ENCODE measurements around the gene NUTF2. TPM values are rescaled to one million over a fixed set of nuclear protein-coding genes. Genes with fewer than 3 reads are reported as not detected.

The NUTF2 gene
- total and polyA plus RNA-seq, 10 of the 15 experiments (the other 5 are each of a cell fraction or from before 2014, with no cell fraction given), result 116 to 342 (median 202) TPM

DNA sequence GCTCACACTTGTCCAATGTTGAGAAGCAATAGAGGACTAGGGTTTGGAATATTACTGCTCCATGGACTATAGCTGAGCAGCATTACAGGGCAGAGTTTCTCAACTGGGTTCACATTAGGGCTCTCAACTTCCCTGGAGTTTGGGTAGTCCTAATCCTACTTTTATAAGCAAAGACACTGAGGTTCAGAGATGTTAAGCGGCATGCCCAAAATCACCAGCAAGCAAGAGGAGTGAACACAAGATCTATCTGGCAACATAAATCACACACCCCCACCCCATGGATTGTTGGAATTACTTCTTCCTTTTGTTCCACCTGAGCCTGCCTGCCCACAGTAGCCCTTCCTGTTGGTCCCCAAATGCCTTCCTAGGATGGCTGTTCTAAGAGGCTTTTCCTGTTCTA, 34.8 kb upstream of the NUTF2 start:
- no TSS peak for BruUV-seq (replicated peaks)
- ATAC-seq (no peak), DNase-seq (ENCODE audit: low read depth, low spot score) (no peak), FAIRE-seq (no peak)
- RAD21 ChIA-PET (ENCODE audit: unreplicated experiment), result no interaction called here
- Histone ChIP-seq H3K4me1 (ENCODE audit: control insufficient read depth, insufficient read depth, low read length) (0 out of 2 replicates have a peak, but pooled peaks cover 3% of the 10 kb centered on the region), H4K20me1 (ENCODE audit: control insufficient read depth, insufficient read depth) (no peaks in the 10 kb centered on the region), H3K27ac (ENCODE audit: control insufficient read depth, insufficient read depth) (no peak overlapping the region), H3K4me3 (no peak overlapping the region), H3K27me3 (replicated peaks in 1 of 2; ENCODE audit: control insufficient read depth in 2 of 2, insufficient read depth in 2 of 2, low read length in 1 of 2) (no peaks in the 10 kb centered on the region), H2AFZ (ENCODE audit: control insufficient read depth, low read depth, low read length) (no peak overlapping the region), H3K4me2 (ENCODE audit: control insufficient read depth, insufficient read depth) (no peak overlapping the region), H3K79me2 (ENCODE audit: control insufficient read depth, insufficient read depth, low read length) (no peaks in the 10 kb centered on the region), H3K9me3 (replicated peaks; ENCODE audit: control insufficient read depth, insufficient read depth, low read length) (no peaks in the 10 kb centered on the region), H3K36me3 (ENCODE audit: control insufficient read depth in 2 of 2, insufficient read depth in 2 of 2, low read length in 1 of 2) (no peaks in the 10 kb centered on the region), H3K9ac (ENCODE audit: control insufficient read depth, insufficient read depth, low read length) (no peak overlapping the region)
- 100% methylated on average over 1 of the region's 1 CpG for WGBS (ENCODE audit: insufficient coverage, insufficient replicate concordance, low lambda C conversion rate, missing lambda C conversion rate)
- POLR2A ChIA-PET, result no interaction called here
- in situ Hi-C loops (cut with MboI), result no loop called here
- SMC1A ChIA-PET (ENCODE audit: uncharacterized antibody, unreplicated experiment), result interaction anchor here (1.1 kb wide), 1 partner anchor 139 kb away, joined by 3 read pairs; no protein-coding TSS in a partner anchor
- intact Hi-C loops (cut with micrococcal nuclease; ENCODE audit: unreplicated experiment), result no loop called here
- CTCF ChIA-PET, result interaction anchor here (1.6 kb wide), 1 partner anchor 265 kb away, joined by 4 read pairs; no protein-coding TSS in a partner anchor
- TF ChIP-seq TBL1XR1 (IDR thresholded peaks at IDR 0.05; ENCODE audit: low read depth, low read length) (no peak), POLR2A (IDR thresholded peaks at IDR 0.05; ENCODE audit: low read depth, low read length) (no peak), RBBP5 (conservative IDR thresholded peaks at IDR 0.05) (no peak), SMARCA5 (IDR thresholded peaks at IDR 0.05) (no peak), ZNF384 (IDR thresholded peaks at IDR 0.05; ENCODE audit: borderline replicate concordance, low read depth, low read length) (no peak), RUNX3 (IDR thresholded peaks at IDR 0.05; ENCODE audit: low read length) (no peak)
- TF ChIP-seq, protein P1, sequence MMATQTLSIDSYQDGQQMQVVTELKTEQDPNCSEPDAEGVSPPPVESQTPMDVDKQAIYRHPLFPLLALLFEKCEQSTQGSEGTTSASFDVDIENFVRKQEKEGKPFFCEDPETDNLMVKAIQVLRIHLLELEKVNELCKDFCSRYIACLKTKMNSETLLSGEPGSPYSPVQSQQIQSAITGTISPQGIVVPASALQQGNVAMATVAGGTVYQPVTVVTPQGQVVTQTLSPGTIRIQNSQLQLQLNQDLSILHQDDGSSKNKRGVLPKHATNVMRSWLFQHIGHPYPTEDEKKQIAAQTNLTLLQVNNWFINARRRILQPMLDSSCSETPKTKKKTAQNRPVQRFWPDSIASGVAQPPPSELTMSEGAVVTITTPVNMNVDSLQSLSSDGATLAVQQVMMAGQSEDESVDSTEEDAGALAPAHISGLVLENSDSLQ (IDR thresholded peaks at IDR 0.05), result no peak

DNA sequence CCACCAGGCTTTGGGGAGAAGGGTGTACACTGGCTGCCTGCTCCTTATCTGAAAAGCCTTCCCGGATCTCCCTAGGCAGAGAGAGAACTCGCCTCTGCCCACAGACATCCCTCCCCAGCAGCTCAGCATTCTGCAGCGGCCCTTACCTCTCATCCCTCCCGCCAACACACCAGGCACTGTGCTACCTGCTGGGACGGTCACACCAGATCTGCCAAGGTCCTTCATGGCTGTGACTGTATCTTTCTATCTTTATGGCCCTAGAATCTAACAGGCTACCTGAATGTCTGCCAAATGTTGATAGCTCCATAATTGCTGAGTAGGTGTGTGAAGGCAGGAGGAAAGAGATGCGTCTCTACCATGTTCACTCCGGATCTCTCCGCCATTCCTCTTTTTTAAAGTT, 32.2 kb upstream of the NUTF2 start:
- H3K4me3 ChIP-seq, result no peak overlapping the region
- H3K4me1 ChIP-seq (ENCODE audit: control insufficient read depth, insufficient read depth, low read length), result no peaks in the 10 kb centered on the region
- H3K9me3 ChIP-seq (replicated peaks; ENCODE audit: control insufficient read depth, insufficient read depth, low read length), result no peaks in the 10 kb centered on the region
- ChIA-PET RAD21 (ENCODE audit: unreplicated experiment) (interaction anchor here (1.1 to 2.6 kb wide), 5 partner anchors 54 to 416 kb away, joined by 3 to 19 read pairs (median 4); partner anchors contain the start of gene GFOD2), POLR2A (interaction anchor here (0.7 to 1.4 kb wide), 4 partner anchors 23 to 113 kb away, joined by 3 to 4 read pairs (median 3); no protein-coding TSS in a partner anchor), CTCF (interaction anchor here (0.5 to 4.0 kb wide), 11 partner anchors 7 to 315 kb away, joined by 3 to 53 read pairs (median 25); partner anchors contain the start of genes NRN1L, RANBP10 and TSNAXIP1), SMC1A (ENCODE audit: uncharacterized antibody, unreplicated experiment) (interaction anchor here (0.8 to 3.0 kb wide), 3 partner anchors 8 to 226 kb away, joined by 3 to 13 read pairs (median 12); partner anchors contain the start of genes RANBP10 and TSNAXIP1)
- H2AFZ ChIP-seq (ENCODE audit: control insufficient read depth, low read depth, low read length), result no peak overlapping the region
- DNase-seq (ENCODE audit: low read depth, low spot score) (no peak), ATAC-seq (no peak), FAIRE-seq (no peak)
- no peaks in the 10 kb centered on the region for H3K27me3 ChIP-seq (replicated peaks in 1 of 2; ENCODE audit: control insufficient read depth in 2 of 2, insufficient read depth in 2 of 2, low read length in 1 of 2)
- no peak overlapping the region for H3K9ac ChIP-seq (ENCODE audit: control insufficient read depth, insufficient read depth, low read length)
- H3K79me2 ChIP-seq (ENCODE audit: control insufficient read depth, insufficient read depth, low read length), result no peaks in the 10 kb centered on the region
- H3K36me3 ChIP-seq (ENCODE audit: control insufficient read depth in 2 of 2, insufficient read depth in 2 of 2, low read length in 1 of 2), result no peaks in the 10 kb centered on the region
- WGBS (ENCODE audit: insufficient coverage, insufficient replicate concordance, low lambda C conversion rate, missing lambda C conversion rate), result 70% methylated on average over 8 of the region's 8 CpGs
- in situ Hi-C loops (cut with MboI) (no loop called here), intact Hi-C loops (cut with micrococcal nuclease; ENCODE audit: unreplicated experiment) (no loop called here)
- no peak overlapping the region for H3K4me2 ChIP-seq (ENCODE audit: control insufficient read depth, insufficient read depth)
- no TSS peak for BruUV-seq (replicated peaks)
- H4K20me1 ChIP-seq (ENCODE audit: control insufficient read depth, insufficient read depth), result no peaks in the 10 kb centered on the region
- H3K27ac ChIP-seq (ENCODE audit: control insufficient read depth, insufficient read depth), result no peak overlapping the region
- TF ChIP-seq KAT2A (conservative IDR thresholded peaks at IDR 0.05; ENCODE audit: control insufficient read depth, low read depth, low read length), result no peak
- no peak for TF ChIP-seq ZNF207 (IDR thresholded peaks at IDR 0.05; ENCODE audit: borderline replicate concordance)
- TF ChIP-seq, protein P2, sequence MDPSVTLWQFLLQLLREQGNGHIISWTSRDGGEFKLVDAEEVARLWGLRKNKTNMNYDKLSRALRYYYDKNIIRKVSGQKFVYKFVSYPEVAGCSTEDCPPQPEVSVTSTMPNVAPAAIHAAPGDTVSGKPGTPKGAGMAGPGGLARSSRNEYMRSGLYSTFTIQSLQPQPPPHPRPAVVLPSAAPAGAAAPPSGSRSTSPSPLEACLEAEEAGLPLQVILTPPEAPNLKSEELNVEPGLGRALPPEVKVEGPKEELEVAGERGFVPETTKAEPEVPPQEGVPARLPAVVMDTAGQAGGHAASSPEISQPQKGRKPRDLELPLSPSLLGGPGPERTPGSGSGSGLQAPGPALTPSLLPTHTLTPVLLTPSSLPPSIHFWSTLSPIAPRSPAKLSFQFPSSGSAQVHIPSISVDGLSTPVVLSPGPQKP (IDR thresholded peaks at IDR 0.05; ENCODE audit: low read depth, low read length), result no peak
- TF ChIP-seq SMC3 (IDR thresholded peaks at IDR 0.05; ENCODE audit: borderline replicate concordance, low read length), result no peak
- TF ChIP-seq, protein P3, sequence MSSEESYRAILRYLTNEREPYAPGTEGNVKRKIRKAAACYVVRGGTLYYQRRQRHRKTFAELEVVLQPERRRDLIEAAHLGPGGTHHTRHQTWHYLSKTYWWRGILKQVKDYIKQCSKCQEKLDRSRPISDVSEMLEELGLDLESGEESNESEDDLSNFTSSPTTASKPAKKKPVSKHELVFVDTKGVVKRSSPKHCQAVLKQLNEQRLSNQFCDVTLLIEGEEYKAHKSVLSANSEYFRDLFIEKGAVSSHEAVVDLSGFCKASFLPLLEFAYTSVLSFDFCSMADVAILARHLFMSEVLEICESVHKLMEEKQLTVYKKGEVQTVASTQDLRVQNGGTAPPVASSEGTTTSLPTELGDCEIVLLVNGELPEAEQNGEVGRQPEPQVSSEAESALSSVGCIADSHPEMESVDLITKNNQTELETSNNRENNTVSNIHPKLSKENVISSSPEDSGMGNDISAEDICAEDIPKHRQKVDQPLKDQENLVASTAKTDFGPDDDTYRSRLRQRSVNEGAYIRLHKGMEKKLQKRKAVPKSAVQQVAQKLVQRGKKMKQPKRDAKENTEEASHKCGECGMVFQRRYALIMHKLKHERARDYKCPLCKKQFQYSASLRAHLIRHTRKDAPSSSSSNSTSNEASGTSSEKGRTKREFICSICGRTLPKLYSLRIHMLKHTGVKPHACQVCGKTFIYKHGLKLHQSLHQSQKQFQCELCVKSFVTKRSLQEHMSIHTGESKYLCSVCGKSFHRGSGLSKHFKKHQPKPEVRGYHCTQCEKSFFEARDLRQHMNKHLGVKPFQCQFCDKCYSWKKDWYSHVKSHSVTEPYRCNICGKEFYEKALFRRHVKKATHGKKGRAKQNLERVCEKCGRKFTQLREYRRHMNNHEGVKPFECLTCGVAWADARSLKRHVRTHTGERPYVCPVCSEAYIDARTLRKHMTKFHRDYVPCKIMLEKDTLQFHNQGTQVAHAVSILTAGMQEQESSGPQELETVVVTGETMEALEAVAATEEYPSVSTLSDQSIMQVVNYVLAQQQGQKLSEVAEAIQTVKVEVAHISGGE (CRISPR knock-in tag; IDR thresholded peaks at IDR 0.05), result no peak
- TF ChIP-seq NFIC (IDR thresholded peaks at IDR 0.05; ENCODE audit: low read depth, low read length), result no peak
- TF ChIP-seq SMAD5 (IDR thresholded peaks at IDR 0.05; ENCODE audit: low read depth), result no peak

All from GM12878 (cell line).